ENCODE results near the gene LDB3.

LDB3 gene

DNA sequence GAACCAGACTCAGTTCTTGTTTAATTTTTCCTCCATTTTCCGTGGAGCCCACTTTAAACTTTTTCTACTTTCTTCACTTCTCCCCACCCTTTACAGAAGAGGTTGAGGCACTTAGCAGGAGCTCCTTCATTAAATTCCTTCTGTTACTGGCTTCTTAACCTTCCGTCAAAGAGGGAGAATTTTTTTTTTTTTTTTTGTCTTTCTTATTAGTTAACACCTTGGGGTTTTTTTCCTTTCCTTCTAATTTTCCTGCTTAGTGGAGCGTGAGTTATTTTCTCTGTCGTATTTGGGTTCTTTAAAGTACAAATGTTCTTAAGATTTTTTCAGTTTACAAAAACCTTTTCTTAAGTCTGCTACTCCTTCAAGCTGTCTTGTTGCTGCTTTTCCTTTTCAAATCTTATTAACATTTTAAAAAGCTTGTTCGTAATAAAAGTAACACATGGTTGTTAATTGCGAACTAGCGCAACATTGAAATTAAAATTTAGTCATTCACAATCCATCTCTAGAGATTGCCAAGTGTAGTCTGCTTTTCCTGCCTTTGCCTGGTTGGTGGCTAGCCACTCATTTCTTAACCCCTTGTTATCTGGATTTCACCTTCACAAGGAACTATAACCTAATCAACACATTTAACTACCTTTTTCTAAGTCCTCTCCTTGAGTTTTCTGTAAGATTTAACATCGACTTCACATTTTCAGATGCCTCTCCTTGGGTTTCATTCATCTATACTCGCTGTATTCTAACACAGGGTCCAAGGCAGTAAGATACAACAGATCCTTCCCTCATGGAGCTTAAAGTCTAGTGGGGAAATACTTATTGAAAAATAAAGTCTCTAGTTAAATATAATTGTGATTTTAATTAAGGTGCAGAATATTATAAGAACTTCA lies 90.1 kb downstream of the LDB3 start:
- in situ Hi-C loops (cut with MboI; ENCODE audit: low sequenced_read_pairs, unreplicated experiment): no loop called here
- no peak for DNase-seq (ENCODE audit: low spot score)
- TF ChIP-seq, protein P1, sequence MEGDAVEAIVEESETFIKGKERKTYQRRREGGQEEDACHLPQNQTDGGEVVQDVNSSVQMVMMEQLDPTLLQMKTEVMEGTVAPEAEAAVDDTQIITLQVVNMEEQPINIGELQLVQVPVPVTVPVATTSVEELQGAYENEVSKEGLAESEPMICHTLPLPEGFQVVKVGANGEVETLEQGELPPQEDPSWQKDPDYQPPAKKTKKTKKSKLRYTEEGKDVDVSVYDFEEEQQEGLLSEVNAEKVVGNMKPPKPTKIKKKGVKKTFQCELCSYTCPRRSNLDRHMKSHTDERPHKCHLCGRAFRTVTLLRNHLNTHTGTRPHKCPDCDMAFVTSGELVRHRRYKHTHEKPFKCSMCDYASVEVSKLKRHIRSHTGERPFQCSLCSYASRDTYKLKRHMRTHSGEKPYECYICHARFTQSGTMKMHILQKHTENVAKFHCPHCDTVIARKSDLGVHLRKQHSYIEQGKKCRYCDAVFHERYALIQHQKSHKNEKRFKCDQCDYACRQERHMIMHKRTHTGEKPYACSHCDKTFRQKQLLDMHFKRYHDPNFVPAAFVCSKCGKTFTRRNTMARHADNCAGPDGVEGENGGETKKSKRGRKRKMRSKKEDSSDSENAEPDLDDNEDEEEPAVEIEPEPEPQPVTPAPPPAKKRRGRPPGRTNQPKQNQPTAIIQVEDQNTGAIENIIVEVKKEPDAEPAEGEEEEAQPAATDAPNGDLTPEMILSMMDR (IDR thresholded peaks at IDR 0.05; ENCODE audit: borderline replicate concordance, control extremely low read depth, extremely low read depth, insufficient read depth, missing control alignments): no peak

DNA sequence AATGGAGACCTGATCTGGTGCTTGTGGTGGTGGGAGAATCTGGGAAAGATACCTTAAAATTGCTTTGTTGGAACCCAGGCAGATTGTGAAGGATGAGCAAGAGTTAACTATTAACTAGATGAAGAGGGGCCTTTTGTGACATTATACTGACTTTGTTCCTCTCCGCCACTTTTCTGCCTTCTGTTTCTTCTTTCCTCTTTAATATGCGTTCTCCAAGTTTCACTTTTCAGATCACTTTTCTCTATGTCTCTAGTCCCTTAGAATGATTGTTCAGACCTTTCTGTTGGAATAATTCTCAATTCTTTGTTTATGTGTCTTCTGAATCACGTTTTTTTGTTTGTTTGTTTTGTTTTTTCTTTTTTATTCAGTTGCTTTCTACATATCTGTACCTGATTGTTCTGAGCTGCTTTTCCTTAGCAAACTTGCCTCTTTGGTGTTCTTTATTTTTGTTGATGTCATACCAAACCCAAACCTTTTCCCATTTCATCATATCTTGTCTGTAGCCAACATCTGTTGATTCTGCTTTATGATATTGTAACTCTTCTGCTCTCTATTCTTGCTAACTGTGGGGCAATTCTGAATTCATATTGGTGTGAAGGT lies 90.9 kb downstream of the LDB3 start:
- DNase-seq (ENCODE audit: low spot score): no peak
- TF ChIP-seq, protein P1 (IDR thresholded peaks at IDR 0.05; ENCODE audit: borderline replicate concordance, control extremely low read depth, extremely low read depth, insufficient read depth, missing control alignments): no peak
- in situ Hi-C loops (cut with MboI; ENCODE audit: low sequenced_read_pairs, unreplicated experiment): no loop called here

DNA sequence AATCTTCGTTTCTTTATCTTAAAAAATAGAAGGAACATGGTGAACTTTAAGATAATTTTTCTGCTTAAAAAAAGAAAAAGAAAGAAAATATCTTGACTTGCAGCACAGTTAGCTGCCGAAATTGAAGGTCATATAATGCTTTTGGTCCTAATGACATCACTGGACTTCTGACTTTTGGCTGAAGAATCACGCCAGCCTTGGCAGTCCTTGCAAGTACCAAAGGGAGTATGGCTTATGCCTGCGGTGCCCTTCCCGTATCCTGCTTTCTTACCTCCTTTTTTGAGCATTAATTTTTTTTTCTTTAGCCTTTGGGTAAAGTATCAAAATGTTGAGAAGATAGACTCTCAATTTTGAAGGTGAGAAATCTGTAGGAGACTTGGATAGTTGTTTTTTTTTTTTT lies 95.1 kb downstream of the LDB3 start:
- in situ Hi-C loops (cut with MboI; ENCODE audit: low sequenced_read_pairs, unreplicated experiment): no loop called here
- TF ChIP-seq, protein P1 (IDR thresholded peaks at IDR 0.05; ENCODE audit: borderline replicate concordance, control extremely low read depth, extremely low read depth, insufficient read depth, missing control alignments): no peak
- DNase-seq (ENCODE audit: low spot score): no peak

DNA sequence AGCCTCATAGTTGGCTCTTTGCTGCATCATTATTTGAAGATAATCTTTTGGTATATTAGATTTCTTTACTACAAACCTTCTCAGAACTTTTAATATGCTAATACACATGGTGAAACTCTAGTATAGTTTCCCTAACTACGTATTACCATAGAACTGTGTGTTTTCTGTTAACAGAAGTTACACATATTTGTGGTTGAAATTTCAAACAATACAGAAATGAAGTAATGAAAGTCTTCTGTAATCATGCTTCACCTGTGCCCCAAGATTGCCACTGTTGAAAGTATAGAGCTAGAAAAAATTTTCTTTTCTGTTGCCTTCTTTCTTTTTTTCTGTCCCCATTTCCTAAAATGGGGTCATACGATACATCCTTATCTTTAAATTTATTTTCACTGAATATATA lies 97.2 kb downstream of the LDB3 start:
- TF ChIP-seq, protein P1 (IDR thresholded peaks at IDR 0.05; ENCODE audit: borderline replicate concordance, control extremely low read depth, extremely low read depth, insufficient read depth, missing control alignments): no peak
- DNase-seq (ENCODE audit: low spot score): no peak
- in situ Hi-C loops (cut with MboI; ENCODE audit: low sequenced_read_pairs, unreplicated experiment): no loop called here

DNA sequence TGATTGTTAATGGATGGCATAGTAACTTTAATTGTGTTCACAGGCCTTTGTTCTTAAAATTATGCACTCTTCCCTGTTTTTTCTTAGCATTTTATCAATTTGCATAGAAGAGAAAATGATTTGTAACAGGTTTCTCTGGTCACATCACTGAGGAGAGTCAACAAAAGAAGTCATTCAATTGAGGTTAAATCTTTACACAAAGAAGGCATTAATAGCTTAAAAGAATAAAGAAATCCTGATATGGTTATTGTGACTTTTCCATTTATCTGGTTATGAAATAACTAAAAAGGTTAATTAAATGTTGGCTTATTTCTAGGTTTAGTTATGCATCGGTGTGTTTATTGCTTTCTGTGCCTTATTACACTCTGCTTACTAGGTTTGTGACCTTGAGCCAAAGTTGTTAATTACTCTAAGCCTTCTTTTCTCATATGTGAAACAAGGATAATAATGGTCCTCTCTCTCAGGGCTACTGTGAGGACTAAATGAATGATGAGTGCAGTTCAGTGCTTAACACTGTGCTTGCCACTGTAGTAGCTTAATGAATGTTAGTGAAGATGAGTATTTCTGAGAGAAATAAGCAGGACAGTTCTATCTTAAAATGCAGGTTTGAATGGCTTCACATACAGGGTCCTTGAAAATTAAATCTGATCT lies 100.2 kb downstream of the LDB3 start:
- TF ChIP-seq, protein P1 (IDR thresholded peaks at IDR 0.05; ENCODE audit: borderline replicate concordance, control extremely low read depth, extremely low read depth, insufficient read depth, missing control alignments): no peak
- no peak for DNase-seq (ENCODE audit: low spot score)
- in situ Hi-C loops (cut with MboI; ENCODE audit: low sequenced_read_pairs, unreplicated experiment): no loop called here

DNA sequence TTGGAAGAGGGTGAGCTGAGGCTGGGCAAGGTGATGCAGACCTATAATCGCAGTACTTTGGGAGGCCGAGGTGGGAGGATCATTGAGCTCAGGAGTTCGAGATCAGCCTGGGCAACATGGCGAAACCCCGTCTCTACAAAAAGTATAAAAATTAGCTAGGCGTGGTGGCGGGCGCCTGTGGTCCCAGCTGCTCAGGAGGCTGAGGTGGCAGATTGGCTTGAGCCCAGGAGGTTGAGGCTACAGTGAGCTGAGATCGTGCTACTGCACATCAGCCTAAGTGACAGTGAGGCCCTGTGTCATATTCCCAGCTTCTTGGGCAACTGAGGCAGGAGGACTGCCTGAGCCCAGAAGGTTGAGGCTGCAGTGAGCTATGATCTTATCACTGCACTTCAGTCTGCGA lies 101.7 kb downstream of the LDB3 start:
- in situ Hi-C loops (cut with MboI; ENCODE audit: low sequenced_read_pairs, unreplicated experiment): no loop called here
- no peak for DNase-seq (ENCODE audit: low spot score)
- TF ChIP-seq, protein P1 (IDR thresholded peaks at IDR 0.05; ENCODE audit: borderline replicate concordance, control extremely low read depth, extremely low read depth, insufficient read depth, missing control alignments): no peak
